CD4-positive, alpha-beta T cell treated with Interleukin-6 for 4 hours (primary cell): Measurements from ENCODE around the gene PSMG4.
"Not testable (repeated sequence)": the region's sequence is repeated elsewhere in the genome, so short reads cannot be mapped to it uniquely, and the experiment has no call there.

Experiments
- DNase-seq: peaks from one replicate; pipeline ENCODE4 v3.0.0-alpha.2; 2020; ENCODE audit warnings: mixed read lengths

PSMG4 gene

GRCh38 chr6:3230900-3231246 is 27.9 kb upstream of the PSMG4 start:
- DNase-seq, result no peak

GRCh38 chr6:3231247-3232016 is 27.3 kb upstream of the PSMG4 start:
- peak; percentile 7 for DNase-seq

GRCh38 chr6:3232017-3232945 is 26.5 kb upstream of the PSMG4 start:
- no peak for DNase-seq

- no peak for DNase-seq
Measured at GRCh38 chr6:3233321-3233720, 25.4 kb upstream of the PSMG4 start.

GRCh38 chr6:3233904-3234303 is 24.8 kb upstream of the PSMG4 start:
- no peak for DNase-seq

GRCh38 chr6:3235486-3235885 is 23.3 kb upstream of the PSMG4 start:
- no peak for DNase-seq

- DNase-seq, result no peak
Measured at GRCh38 chr6:3236005-3236404, 22.7 kb upstream of the PSMG4 start.

GRCh38 chr6:3237761-3238662 is 20.7 kb upstream of the PSMG4 start:
- no peak for DNase-seq

GRCh38 chr6:3239110-3239830 is 19.5 kb upstream of the PSMG4 start:
- DNase-seq, result no peak

GRCh38 chr6:3240595-3240994 is 18.2 kb upstream of the PSMG4 start:
- no peak for DNase-seq

- not testable (repeated sequence) for DNase-seq
Measured at GRCh38 chr6:3241745-3242144, 17.0 kb upstream of the PSMG4 start.

- DNase-seq, result no peak
Measured at GRCh38 chr6:3242768-3243167, 16.0 kb upstream of the PSMG4 start.

- no peak for DNase-seq
Measured at GRCh38 chr6:3244003-3244831, 14.5 kb upstream of the PSMG4 start.

- not testable (repeated sequence) for DNase-seq
Measured at GRCh38 chr6:3244832-3245161, 13.9 kb upstream of the PSMG4 start.

GRCh38 chr6:3245216-3245615 is 13.5 kb upstream of the PSMG4 start:
- no peak for DNase-seq

GRCh38 chr6:3247255-3248146 is 11.2 kb upstream of the PSMG4 start:
- no peak for DNase-seq

GRCh38 chr6:3249821-3250220 is 8.9 kb upstream of the PSMG4 start:
- DNase-seq, result no peak

- DNase-seq, result no peak
Measured at GRCh38 chr6:3250231-3250675, 8.5 kb upstream of the PSMG4 start.

- peak; percentile 86 for DNase-seq
Measured at GRCh38 chr6:3251462-3252314, 7.1 kb upstream of the PSMG4 start.
